AG08396 (cell line): ENCODE measurements around the gene PNPLA7.
"Not testable (repeated sequence)": the region's sequence is repeated elsewhere in the genome, so short reads cannot be mapped to it uniquely, and the experiment has no call there.

ENCODE experiments used
- DNase-seq: peaks from one replicate; pipeline ENCODE4 v3.0.0; 2012; ENCODE audit warnings: low spot score, mixed read lengths

PNPLA7 gene

DNA sequence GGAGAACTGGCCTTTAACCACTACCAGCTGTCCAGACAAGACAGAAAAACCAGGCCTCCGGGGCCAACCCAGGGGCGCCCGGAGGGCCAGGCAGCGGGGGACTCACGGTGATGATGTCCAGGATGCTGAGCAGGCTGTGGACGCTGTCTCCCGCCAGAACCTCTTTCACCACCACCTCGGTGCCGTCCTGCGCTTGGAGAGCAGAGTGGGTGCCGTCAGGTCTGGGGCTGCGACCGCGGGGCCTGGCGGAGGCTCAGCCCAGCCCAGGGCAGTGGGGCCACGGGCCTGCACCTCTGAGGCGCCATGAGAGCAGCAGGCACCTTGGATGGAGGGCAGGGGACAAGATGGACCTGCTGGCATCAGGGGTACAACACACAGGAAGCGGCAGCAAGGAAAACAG is 9.7 kb downstream of the PNPLA7 start:
- no peak for DNase-seq

DNA sequence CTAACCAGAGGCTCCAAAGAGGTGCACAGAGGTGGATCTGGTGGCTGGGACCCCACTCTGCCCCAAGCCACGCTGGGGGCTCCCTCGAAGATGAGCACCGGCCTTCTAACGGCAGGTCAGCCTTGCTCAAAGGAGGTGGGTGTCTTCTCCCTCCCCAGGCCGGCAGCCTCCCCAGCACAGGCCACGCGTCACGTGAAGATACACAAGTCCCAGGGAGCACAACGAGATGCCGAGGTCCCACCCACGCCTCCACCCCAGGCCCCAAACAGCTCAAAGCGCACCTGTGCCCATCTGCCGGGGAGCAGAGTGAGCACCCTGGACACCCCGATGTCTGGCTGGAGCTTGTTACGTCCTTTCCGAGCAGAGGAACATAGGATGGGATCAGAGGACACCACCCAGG is 12.1 kb downstream of the PNPLA7 start:
- DNase-seq: no peak

GRCh38 chr9:137536594-137537131 is 13.5 kb downstream of the PNPLA7 start:
- not testable (repeated sequence) for DNase-seq

DNA sequence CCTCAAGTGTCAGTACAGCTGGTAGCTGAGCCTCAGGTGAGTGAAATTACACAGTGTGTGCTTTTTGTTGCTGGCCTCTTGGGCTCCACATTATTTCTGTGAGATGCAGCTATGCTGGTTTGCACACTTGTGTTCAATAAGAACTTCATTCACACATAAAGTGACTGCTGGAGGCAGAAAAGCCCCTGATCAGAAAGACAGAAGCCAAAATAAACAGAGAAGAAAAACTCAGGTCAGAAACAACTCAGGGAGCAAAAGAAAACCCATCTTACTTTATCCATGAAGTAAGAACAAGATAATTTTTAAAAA is 15.1 kb downstream of the PNPLA7 start:
- DNase-seq: no peak

DNA sequence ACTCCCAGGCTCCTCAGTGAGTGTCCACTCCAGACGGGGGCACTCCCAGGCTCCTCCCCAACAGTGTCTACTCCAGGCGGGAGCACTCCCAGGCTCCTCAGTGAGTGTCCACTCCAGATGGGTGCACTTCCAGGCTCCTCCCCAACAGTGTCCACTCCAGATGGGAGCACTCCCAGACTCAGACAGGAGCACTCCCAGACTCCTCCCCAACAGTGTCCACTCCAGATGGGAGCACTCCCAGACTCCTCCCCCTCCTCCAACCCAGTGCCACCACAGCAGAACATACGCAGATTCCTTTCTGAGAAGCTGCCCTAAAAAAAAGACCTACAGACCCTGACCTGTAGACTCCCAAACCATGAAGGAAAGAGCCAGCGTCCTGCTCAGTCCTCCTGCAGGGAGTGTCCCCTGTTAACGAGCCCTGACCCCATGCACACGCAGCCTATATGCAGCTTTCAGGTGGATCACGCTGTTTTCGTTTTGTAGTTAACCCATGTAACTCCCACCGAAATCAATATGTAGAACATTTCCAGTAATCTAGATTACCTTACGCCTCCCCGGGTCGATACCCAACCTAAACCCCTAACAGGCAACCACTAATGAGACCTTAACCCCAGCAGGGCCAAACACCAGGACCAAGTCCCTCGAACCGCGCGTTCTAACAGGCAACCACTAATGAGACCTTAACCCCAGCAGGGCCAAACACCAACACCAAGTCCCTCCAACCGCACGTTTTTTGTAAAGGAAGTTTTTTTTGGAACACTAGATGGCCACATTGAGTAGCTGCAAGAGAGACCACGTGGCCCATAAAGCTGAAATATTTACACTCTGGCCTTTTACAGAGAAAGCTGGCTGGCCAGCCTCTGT is 15.7 kb downstream of the PNPLA7 start:
- DNase-seq: peak; percentile 75

DNA sequence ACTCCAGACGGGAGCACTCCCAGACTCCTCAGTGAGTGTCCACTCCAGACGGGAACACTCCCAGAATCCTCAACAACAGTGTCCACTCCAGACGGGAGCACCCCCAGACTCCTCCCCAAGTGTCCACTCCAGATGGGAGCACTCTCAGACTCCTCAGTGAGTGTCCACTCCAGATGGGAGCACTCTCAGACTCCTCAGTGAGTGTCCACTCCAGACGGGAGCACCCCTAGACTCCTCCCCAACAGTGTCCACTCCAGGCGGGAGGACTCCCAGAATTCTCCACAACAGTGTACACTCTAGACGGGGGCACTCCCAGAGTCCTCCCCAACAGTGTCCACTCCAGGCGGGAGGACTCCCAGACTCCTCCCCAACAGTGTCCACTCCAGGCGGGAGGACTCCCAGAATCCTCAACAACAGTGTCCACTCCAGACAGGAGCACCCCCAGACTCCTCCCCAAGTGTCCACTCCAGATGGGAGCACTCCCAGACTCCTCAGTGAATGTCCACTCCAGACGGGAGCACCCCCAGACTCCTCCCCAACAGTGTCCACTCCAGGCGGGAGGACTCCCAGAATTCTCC is 17.2 kb downstream of the PNPLA7 start:
- not testable (repeated sequence) for DNase-seq

GRCh38 chr9:137531099-137531765 is 19.0 kb downstream of the PNPLA7 start:
- DNase-seq: peak; percentile 42

DNA sequence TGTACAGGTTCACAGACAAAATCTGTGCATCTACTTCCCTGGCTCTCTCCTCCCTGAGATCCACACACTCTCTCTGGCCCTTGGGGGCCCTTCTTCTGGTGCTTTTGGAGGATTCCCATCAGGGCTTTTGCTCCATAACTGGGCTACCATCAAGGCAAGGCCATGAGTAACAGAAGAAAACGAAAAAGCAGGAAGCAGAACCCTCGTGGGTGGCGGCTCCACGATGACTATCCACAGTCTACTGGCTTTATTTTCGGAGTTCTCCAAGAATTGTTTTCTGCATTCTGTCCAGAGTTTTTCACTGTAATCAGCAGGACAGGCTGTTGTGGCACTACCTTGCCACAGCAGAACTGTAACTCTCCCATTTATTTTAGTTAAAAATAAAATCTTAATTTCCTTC is 19.9 kb downstream of the PNPLA7 start:
- no peak for DNase-seq

GRCh38 chr9:137524981-137525317 is 25.3 kb downstream of the PNPLA7 start:
- DNase-seq: no peak

DNA sequence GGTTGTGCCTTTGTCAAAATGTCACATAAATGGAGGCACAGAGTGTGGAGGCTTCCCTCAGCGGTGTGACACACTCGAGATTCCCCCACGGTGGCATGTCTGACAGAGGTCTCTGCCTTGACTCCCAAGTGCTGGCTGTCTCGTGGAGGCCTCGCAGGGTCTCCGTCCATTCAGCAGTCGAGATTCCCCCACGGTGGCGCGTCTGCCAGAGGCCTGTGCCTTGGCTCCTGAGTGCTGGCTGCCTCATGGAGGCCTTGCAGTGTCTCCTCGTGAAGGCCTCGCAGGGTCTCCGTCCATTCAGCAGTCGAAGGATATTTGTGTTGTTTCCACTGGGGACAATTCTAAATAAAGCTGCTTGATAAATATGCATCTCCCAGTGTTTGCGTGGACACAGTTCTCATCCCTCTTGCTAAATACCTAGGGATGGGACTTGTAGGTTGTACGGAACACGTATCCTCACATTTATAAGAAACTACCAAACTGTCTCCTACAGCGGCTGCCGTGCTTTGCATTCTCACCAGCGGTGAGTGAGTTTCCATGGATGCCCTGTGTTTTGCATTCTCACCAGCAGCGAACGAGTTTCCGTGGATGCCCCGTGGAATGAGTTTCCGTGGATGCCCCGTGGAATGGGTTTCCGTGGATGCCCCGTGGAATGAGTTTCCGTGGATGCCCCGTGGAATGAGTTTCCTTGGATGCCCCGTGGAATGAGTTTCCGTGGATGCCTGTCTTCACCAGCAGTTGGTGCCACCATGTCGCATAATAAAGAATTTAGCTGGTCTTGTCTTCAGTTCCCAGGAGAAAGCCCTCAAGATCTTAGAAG is 25.8 kb downstream of the PNPLA7 start:
- no peak for DNase-seq

DNA sequence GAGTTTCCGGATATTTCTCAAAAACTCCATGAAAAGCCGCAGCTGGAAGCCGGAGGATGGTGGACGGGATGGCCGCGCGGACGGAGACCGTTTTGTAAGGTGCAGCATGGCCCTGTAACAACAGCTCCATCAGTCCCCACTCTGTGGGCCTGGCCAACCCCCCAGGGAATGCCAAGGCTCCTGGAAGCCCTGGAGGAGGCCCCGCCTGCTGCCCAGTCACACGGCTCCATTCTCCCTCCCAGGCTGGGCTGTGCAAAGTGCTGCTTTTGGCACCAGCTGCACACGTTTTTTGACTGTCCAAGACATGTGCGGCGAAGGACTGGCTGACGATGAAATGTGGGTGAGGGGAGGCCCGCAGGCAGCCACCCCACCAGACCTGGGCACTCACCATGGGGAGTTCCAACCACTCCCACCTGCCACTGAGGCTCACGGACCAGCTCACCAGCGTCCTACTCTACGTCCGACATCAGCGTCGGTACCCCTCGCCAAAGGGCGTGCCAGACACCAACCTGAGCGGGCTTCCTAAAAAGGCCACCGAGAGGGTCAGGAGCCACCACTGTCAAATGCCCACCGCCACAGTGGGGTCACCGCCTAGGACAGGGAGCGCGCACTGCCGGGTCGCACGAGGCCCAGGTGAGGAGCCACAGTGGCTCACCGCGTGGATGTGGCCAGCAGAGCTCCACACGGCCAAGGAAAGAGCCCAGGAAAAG is 27.3 kb downstream of the PNPLA7 start:
- DNase-seq: no peak

DNA sequence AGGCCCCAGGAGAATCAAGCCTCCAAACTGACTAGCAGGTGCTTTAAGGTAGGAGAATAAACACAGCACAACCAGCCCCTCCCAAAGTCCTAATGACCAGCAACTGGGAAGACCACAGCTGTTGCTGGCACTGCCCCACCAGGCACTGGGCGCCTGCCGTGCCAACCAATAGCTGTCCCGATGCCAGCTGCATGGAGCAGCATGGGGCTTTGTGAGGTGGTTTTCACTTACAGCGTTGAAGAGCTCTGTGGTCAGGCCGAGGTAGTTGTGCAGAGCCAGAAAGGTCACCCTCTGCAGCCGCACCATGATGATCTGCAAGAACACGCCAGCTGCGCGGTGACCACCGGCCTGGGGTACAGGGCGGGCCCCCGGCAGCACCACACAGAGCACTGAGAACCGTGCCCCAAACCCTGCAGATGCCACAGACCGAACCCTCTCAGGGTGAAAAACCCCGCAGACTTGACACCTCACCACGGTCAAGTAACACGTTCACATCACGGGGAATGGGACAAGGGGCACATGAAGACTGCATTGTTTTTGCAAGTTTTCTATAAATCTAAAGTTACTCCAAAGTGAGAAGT is 28.7 kb downstream of the PNPLA7 start:
- DNase-seq: no peak

DNA sequence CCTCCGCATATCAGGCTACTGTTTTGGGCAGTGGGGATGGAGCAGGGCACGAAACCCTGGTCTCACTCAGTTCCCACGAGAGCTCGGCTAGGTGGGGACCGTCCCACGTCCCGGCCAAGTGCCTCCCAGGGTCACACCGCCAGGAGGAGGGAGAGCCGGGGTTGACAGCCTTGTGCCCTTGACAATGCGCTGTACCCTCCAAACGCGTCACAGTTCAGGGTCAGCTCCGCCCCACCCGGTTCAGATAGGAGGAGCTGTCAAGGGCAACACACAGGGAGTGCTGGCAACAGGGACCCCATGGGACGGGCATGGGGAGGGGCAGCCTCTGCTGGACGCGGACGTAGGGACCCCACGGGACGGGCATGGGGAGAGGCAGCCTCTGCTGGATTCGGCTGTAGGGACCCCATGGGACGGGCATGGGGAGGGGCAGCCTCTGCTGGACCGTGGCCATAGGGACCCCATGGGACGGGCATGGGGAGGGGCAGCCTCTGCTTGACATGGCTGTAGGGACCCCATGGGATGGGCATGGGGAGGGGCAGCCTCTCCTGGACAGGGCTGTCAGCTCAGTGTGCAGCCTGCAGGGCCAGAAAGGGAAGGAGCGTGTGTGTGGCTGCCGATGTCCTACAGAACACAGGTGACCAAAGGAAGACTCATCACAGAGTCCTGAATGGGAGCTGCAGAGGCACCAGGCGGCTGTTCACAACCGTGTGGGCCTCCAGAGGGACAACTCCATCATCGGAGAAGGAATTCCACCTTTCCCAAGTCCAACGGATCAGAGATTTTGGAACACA is 29.4 kb downstream of the PNPLA7 start:
- DNase-seq: no peak

DNA sequence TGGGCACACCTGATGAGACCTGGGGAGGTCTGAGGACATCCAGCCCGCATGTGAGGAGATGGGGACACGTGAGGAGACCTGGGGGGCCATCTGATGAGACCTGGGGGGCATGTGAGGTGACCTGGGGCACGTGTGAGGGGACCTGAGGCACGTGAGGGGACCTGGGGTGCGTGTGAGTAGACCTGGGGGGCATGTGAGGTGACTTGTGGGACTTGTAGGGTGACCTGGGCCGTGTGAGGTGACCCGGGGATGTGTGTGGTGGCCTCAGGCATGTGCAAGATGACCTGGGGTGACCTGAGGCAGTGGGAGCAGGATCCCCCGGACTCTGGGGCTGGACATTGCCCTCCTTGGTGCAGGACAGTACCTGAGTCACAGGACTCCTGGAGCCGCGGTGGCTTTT is 30.6 kb downstream of the PNPLA7 start:
- DNase-seq: no peak

DNA sequence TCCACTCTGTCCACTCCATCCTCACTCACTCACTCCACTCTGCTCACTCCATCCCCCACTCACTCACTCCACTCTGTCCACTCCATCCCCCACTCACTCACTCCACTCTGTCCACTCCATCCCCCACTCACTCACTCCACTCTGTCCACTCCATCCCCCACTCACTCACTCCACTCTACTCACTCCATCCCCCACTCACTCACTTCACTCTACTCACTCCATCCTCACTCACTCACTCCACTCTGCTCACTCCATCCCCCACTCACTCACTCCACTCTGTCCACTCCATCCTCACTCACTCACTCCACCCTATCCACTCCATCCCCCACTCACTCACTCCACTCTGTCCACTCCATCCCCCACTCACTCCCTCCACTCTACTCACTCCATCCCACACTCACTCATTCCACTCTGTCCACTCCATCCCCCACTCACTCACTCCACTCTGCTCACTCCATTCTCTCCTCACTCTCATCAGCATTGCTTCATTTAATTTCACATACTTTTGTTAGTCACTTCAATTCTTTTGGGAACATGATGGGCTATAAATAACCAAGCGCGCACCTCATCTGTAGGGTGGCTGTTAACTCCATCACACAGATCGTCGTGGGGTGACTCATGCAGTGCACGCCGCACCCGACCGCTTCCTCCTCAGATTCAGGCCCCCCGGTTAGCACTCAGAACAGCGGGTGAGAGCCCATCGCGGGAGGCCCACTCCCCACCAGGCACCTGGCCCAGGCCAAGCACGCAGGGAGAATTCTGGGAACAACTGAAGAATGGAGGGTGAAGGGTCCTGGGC is 31.3 kb downstream of the PNPLA7 start:
- DNase-seq: not testable (repeated sequence)

GRCh38 chr9:137516144-137516917 is 33.9 kb downstream of the PNPLA7 start:
- no peak for DNase-seq

DNA sequence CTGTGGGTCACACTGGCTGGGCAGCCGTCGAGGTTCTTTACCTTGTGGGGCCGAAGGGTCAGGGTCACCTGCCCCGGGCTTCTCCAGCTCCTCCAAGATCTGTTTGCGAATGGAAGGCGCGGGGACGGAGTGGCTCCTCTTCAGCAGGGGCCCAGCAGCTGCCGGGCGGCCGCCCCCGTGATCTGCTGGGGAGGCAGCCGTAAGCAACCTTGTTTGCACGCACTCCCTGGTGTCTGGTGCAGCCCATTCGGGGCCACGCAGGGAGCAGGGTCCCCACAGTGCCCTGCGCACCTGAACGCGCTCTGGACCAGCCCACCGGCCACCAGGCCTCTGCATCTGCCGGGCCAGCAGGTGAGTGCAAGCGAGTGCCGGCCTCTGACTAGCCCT is 34.9 kb downstream of the PNPLA7 start:
- DNase-seq: no peak

DNA sequence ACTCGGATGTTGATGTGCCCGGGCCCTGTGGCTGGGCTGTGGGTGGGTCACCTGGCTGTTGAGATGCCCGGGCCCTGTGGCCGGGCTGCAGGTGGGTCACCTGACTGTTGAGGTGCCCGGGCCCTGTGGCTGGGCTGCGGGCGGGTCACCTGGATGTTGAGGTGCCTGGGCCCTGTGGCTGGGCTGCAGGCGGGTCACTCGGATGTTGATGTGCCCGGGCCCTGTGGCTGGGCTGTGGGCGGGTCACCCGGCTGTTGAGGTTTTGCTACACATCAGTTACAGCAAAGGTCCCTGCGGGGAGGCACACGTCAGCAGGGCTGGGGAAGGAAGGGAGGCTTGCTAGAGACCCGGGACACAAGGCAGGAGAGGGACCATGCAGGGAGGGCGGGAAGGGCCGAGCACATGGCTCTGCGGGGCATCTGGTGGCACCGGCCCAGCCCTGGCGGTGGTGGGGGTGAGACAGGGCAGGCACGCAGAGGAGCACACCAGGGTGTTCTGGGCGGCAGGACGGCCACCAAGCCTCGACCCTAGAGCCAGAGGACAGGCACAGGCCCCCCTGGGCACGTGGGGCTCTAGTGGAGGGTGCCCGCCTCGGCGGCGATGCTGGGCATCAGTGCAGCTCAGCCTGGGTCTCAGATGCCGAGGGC is 35.4 kb downstream of the PNPLA7 start:
- DNase-seq: no peak
